Liver (tissue), 9 donors: ENCODE results near the gene ATP2B2. TPM values are rescaled to one million over a fixed set of nuclear protein-coding genes. Genes with fewer than 3 reads are reported as not detected.

ENCODE experiments used
- DNase-seq: peaks from one replicate; pipeline ENCODE4 v3.0.0-alpha.2; 2017; ENCODE audit warnings: low spot score
- H3K27ac ChIP-seq, 2 donors: one replicate each; pipeline ENCODE4 v1.7.0; 2013; ENCODE audit warnings: inconsistent platforms in 2 of 2, low read length in 2 of 2, control low read depth in 1 of 2, low read depth in 1 of 2, mild to moderate bottlenecking in 1 of 2
- H3K27me3 ChIP-seq, 4 donors: one replicate each; pipeline versions ENCODE4 v1.6.1 to v1.7.0; 2013; ENCODE audit warnings: low read length in 3 of 4, inconsistent platforms in 1 of 4, mild to moderate bottlenecking in 1 of 4, moderate library complexity in 1 of 4; ENCODE audit not compliant: control insufficient read depth in 4 of 4, insufficient read depth in 4 of 4
- H3K36me3 ChIP-seq, 4 donors: one replicate each; pipeline versions ENCODE4 v1.6.1 to v1.7.0; 2013; ENCODE audit warnings: low read length in 3 of 4, mild to moderate bottlenecking in 3 of 4, low read depth in 1 of 4, moderate library complexity in 1 of 4; ENCODE audit not compliant: control insufficient read depth in 4 of 4, insufficient read depth in 3 of 4
- H3K4me1 ChIP-seq, 4 donors: one replicate each; pipeline versions ENCODE4 v1.6.1 to v1.7.0; 2013; ENCODE audit warnings: low read length in 3 of 4, mild to moderate bottlenecking in 3 of 4, moderate library complexity in 1 of 4; ENCODE audit not compliant: control insufficient read depth in 4 of 4, insufficient read depth in 4 of 4
- H3K4me3 ChIP-seq, 3 donors: one replicate each; pipeline versions ENCODE4 v1.6.1 to v1.7.0; 2013; ENCODE audit warnings: low read length in 3 of 3, control low read depth in 1 of 3, low read depth in 1 of 3, mild to moderate bottlenecking in 1 of 3
- H3K9ac ChIP-seq, 2 donors: one replicate each; pipeline ENCODE4 v1.7.0; 2013; ENCODE audit warnings: low read length in 2 of 2, mild to moderate bottlenecking in 2 of 2, moderate library complexity in 2 of 2, control low read depth in 1 of 2, low read depth in 1 of 2
- H3K9me3 ChIP-seq, 4 donors: one replicate each; pipeline versions ENCODE4 v1.6.1 to v1.7.0; 2013; ENCODE audit warnings: low read length in 3 of 4; ENCODE audit not compliant: control insufficient read depth in 4 of 4
- ATF3 ChIP-seq: IDR thresholded peaks from 2 replicates; pipeline ENCODE4 v1.6.1; 2016; ENCODE audit warnings: antibody characterized with exemption
- EGR1 ChIP-seq, 2 donors: IDR thresholded peaks; 2 replicates each; pipeline ENCODE4 v1.6.1; 2016 to 2018; ENCODE audit warnings: antibody characterized with exemption in 2 of 2, low read depth in 2 of 2
- FOXA1 ChIP-seq: IDR thresholded peaks from 2 replicates; pipeline ENCODE4 v1.6.1; 2016; ENCODE audit warnings: antibody characterized with exemption
- GABPA ChIP-seq, 2 donors: IDR thresholded peaks in 1 of 2; conservative IDR thresholded peaks in 1 of 2; 2 replicates each; pipeline ENCODE4 v1.6.1; 2016; ENCODE audit warnings: antibody characterized with exemption in 2 of 2, mild to moderate bottlenecking in 1 of 2, moderate library complexity in 1 of 2
- HNF4A ChIP-seq, 2 donors: conservative IDR thresholded peaks; 2 replicates each; pipeline ENCODE4 v1.6.1; 2016; ENCODE audit warnings: antibody characterized with exemption in 2 of 2, mild to moderate bottlenecking in 2 of 2
- HNF4G ChIP-seq: IDR thresholded peaks from 2 replicates; pipeline ENCODE4 v1.6.1; 2016; ENCODE audit warnings: antibody characterized with exemption
- JUND ChIP-seq, 2 donors: IDR thresholded peaks; 2 replicates each; pipeline ENCODE4 v1.6.1; 2016; ENCODE audit warnings: antibody characterized with exemption in 2 of 2
- NR2F2 ChIP-seq: IDR thresholded peaks from 2 replicates; pipeline ENCODE4 v1.6.1; 2016; ENCODE audit warnings: antibody characterized with exemption
- RAD21 ChIP-seq, 2 donors: IDR thresholded peaks; 2 replicates each; pipeline ENCODE4 v1.6.1; 2016; ENCODE audit warnings: antibody characterized with exemption in 2 of 2, mild to moderate bottlenecking in 2 of 2
- RXRA ChIP-seq, 2 donors: IDR thresholded peaks; 2 replicates each; pipeline ENCODE4 v1.6.1; 2017 to 2018; ENCODE audit warnings: antibody characterized with exemption in 2 of 2, mild to moderate bottlenecking in 1 of 2
- SP1 ChIP-seq: IDR thresholded peaks from 2 replicates; pipeline ENCODE4 v1.6.1; 2018; ENCODE audit warnings: antibody characterized with exemption, mild to moderate bottlenecking
- TAF1 ChIP-seq: conservative IDR thresholded peaks from 2 replicates; pipeline ENCODE4 v1.6.1; 2016; ENCODE audit warnings: antibody characterized with exemption, mild to moderate bottlenecking
- WGBS: extraction: QIAGEN DNeasy Blood & Tissue Kit; methylation state at CpG from one replicate; pipeline ENCODE4 v1.1.7; 2013; 5-methylcytosine and 5-hydroxymethylcytosine counted together
- polyA plus RNA-seq, 2 donors: library from polyadenylated mRNA; stranded (reverse) in 1 of 2; unstranded in 1 of 2; fragments of 200-250 nt in 1 of 2; fragments of >200 nt in 1 of 2; fragmentation: Nextera tagmentation in 1 of 2; extraction: Ambion mirVana in 1 of 2; gene quantifications; one replicate each; pipeline versions ENCODE4 v1.2.1 to v1.2.3, GENCODE V29; 2013 to 2015
- total RNA-seq, 2 donors: library from RNA; depleted of rRNA; stranded (reverse); fragments of >200 nt; gene quantifications; one replicate each; pipeline ENCODE4 v1.2.3, GENCODE V29; 2014
- TF ChIP-seq, protein P1 (sequence below): IDR thresholded peaks from 2 replicates; pipeline ENCODE4 v1.6.1; 2016; ENCODE audit warnings: antibody characterized with exemption, mild to moderate bottlenecking
- TF ChIP-seq, protein P2 (sequence below): IDR thresholded peaks from 2 replicates; pipeline ENCODE4 v1.6.1; 2016; ENCODE audit warnings: antibody characterized with exemption
- TF ChIP-seq, protein P3 (sequence below): fragments of 150-350 bp; IDR thresholded peaks from 2 replicates; pipeline ENCODE4 v1.5.1; 2017; ENCODE audit warnings: improper control_type of control experiment, low read depth, low read length; ENCODE audit not compliant: missing input control
- donor health status: healthy.
- donor health status: healthy.
- donor health status: healthy.
- donor health status: healthy.
- donor health status: healthy.

Gene ATP2B2
- total and polyA plus RNA-seq, 4 donors, result 10.4 to 27.8 (median 20.7) TPM

- DNase-seq, result no peak
- no peak for TF ChIP-seq SP1
- no peak for TF ChIP-seq ATF3
- TF ChIP-seq, protein P1, sequence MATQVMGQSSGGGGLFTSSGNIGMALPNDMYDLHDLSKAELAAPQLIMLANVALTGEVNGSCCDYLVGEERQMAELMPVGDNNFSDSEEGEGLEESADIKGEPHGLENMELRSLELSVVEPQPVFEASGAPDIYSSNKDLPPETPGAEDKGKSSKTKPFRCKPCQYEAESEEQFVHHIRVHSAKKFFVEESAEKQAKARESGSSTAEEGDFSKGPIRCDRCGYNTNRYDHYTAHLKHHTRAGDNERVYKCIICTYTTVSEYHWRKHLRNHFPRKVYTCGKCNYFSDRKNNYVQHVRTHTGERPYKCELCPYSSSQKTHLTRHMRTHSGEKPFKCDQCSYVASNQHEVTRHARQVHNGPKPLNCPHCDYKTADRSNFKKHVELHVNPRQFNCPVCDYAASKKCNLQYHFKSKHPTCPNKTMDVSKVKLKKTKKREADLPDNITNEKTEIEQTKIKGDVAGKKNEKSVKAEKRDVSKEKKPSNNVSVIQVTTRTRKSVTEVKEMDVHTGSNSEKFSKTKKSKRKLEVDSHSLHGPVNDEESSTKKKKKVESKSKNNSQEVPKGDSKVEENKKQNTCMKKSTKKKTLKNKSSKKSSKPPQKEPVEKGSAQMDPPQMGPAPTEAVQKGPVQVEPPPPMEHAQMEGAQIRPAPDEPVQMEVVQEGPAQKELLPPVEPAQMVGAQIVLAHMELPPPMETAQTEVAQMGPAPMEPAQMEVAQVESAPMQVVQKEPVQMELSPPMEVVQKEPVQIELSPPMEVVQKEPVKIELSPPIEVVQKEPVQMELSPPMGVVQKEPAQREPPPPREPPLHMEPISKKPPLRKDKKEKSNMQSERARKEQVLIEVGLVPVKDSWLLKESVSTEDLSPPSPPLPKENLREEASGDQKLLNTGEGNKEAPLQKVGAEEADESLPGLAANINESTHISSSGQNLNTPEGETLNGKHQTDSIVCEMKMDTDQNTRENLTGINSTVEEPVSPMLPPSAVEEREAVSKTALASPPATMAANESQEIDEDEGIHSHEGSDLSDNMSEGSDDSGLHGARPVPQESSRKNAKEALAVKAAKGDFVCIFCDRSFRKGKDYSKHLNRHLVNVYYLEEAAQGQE, result no peak
- TF ChIP-seq, protein P2, sequence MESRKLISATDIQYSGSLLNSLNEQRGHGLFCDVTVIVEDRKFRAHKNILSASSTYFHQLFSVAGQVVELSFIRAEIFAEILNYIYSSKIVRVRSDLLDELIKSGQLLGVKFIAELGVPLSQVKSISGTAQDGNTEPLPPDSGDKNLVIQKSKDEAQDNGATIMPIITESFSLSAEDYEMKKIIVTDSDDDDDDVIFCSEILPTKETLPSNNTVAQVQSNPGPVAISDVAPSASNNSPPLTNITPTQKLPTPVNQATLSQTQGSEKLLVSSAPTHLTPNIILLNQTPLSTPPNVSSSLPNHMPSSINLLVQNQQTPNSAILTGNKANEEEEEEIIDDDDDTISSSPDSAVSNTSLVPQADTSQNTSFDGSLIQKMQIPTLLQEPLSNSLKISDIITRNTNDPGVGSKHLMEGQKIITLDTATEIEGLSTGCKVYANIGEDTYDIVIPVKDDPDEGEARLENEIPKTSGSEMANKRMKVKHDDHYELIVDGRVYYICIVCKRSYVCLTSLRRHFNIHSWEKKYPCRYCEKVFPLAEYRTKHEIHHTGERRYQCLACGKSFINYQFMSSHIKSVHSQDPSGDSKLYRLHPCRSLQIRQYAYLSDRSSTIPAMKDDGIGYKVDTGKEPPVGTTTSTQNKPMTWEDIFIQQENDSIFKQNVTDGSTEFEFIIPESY, result no peak
- no peak for TF ChIP-seq HNF4A (conservative IDR thresholded peaks at IDR 0.05)
- no peak for TF ChIP-seq NR2F2
- TF ChIP-seq, protein P3, sequence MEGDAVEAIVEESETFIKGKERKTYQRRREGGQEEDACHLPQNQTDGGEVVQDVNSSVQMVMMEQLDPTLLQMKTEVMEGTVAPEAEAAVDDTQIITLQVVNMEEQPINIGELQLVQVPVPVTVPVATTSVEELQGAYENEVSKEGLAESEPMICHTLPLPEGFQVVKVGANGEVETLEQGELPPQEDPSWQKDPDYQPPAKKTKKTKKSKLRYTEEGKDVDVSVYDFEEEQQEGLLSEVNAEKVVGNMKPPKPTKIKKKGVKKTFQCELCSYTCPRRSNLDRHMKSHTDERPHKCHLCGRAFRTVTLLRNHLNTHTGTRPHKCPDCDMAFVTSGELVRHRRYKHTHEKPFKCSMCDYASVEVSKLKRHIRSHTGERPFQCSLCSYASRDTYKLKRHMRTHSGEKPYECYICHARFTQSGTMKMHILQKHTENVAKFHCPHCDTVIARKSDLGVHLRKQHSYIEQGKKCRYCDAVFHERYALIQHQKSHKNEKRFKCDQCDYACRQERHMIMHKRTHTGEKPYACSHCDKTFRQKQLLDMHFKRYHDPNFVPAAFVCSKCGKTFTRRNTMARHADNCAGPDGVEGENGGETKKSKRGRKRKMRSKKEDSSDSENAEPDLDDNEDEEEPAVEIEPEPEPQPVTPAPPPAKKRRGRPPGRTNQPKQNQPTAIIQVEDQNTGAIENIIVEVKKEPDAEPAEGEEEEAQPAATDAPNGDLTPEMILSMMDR, result no peak
- no peak for TF ChIP-seq TAF1
- no peak for TF ChIP-seq EGR1 (IDR thresholded peaks at IDR 0.05; ENCODE audit: low read depth in 2 of 2)
- no peak for TF ChIP-seq RAD21 (IDR thresholded peaks at IDR 0.05)
- TF ChIP-seq HNF4G, result no peak
- no peak overlapping the region for H3K4me3 ChIP-seq
- 83% methylated on average over 4 of the region's 4 CpGs for WGBS
- no peaks in the 10 kb centered on the region for H3K27me3 ChIP-seq
- no peaks in the 10 kb centered on the region for H3K4me1 ChIP-seq
- peaks cover 11 to 77% (median 32%) of the 10 kb centered on the region in 4 donors for H3K36me3 ChIP-seq
- no peak overlapping the region for H3K9ac ChIP-seq
- H3K27ac ChIP-seq, result no peak overlapping the region
- no peaks in the 10 kb centered on the region for H3K9me3 ChIP-seq
These were observed 170.1 kb downstream of the ATP2B2 start for GRCh38 chr3:10335190-10335738.

- no peaks in the 10 kb centered on the region for H3K4me1 ChIP-seq
- H3K27ac ChIP-seq, result no peak overlapping the region
- H3K27me3 ChIP-seq, result no peaks in the 10 kb centered on the region
- TF ChIP-seq SP1, result no peak
- no peak for TF ChIP-seq JUND (IDR thresholded peaks at IDR 0.05)
- TF ChIP-seq, protein P3, result no peak
- no peak for TF ChIP-seq HNF4A (conservative IDR thresholded peaks at IDR 0.05)
- no peak for TF ChIP-seq GABPA (IDR thresholded peaks at IDR 0.05 in 1 of 2, conservative IDR thresholded peaks at IDR 0.05 in 1 of 2)
- no peak for TF ChIP-seq RXRA (IDR thresholded peaks at IDR 0.05)
- no peak for TF ChIP-seq HNF4G
- TF ChIP-seq FOXA1, result no peak
- no peak for TF ChIP-seq EGR1 (IDR thresholded peaks at IDR 0.05; ENCODE audit: low read depth in 2 of 2)
- TF ChIP-seq NR2F2, result no peak
- H3K9ac ChIP-seq, result no peak overlapping the region
- no peak overlapping the region for H3K4me3 ChIP-seq
- peaks cover 10 to 69% (median 31%) of the 10 kb centered on the region in 4 donors for H3K36me3 ChIP-seq
- H3K9me3 ChIP-seq, result no peaks in the 10 kb centered on the region
- WGBS, result 86% methylated on average over 12 of the region's 12 CpGs
- DNase-seq, result no peak
These were observed 170.9 kb downstream of the ATP2B2 start for GRCh38 chr3:10334459-10334858.
